SK-N-MC (cell line): Measurements from ENCODE around the gene DPYD.

Experiments used
- DNase-seq: peaks from one replicate; pipeline ENCODE4 v3.0.0-alpha.2; 2011; ENCODE audit warnings: low read depth, low spot score
- H3K27ac ChIP-seq: fragments of 200-600 bp; sonication (generic); 2 replicates; pipeline ENCODE4 v1.5.1; 2016; ENCODE audit warnings: mixed run types
- H3K36me3 ChIP-seq: fragments of 200-600 bp; sonication (generic); 2 replicates; pipeline ENCODE4 v1.6.1; 2017; ENCODE audit warnings: antibody characterized with exemption, low read length, mixed read lengths; ENCODE audit not compliant: insufficient read depth
- H3K4me3 ChIP-seq: fragments of 200-600 bp; sonication (generic); 2 replicates; pipeline ENCODE4 v1.5.1; 2016
- H3K9ac ChIP-seq: fragments of 200-600 bp; sonication (generic); 2 replicates; pipeline ENCODE4 v1.8.0; 2017; ENCODE audit warnings: mixed run types, mixed read lengths; ENCODE audit not compliant: insufficient read length
- H3K9me3 ChIP-seq: fragments of 200-600 bp; sonication (generic); 2 replicates; pipeline ENCODE4 v1.6.1; 2017; ENCODE audit warnings: low read depth, mild to moderate bottlenecking, antibody characterized with exemption, low read length, moderate library complexity, mixed read lengths
- EZH2 ChIP-seq: fragments of 200-600 bp; sonication (generic); IDR thresholded peaks from one replicate; pipeline ENCODE4 v1.6.1; 2017; ENCODE audit warnings: antibody characterized with exemption
- FOXP2 ChIP-seq: optimal IDR thresholded peaks from 2 replicates; pipeline ENCODE3; 2011; ENCODE audit warnings: mild to moderate bottlenecking, moderate library complexity; ENCODE audit not compliant: insufficient read depth; ENCODE audit errors: extremely low read length, control extremely low read depth
- POLR2AphosphoS5 ChIP-seq: IDR thresholded peaks from 2 replicates; pipeline ENCODE4 v1.6.1; 2012; ENCODE audit warnings: mild to moderate bottlenecking, low read depth, low read length, borderline replicate concordance

The DPYD gene

GRCh38 chr1:97338347-97338746 lies 582.5 kb downstream of the DPYD start:
- no peak for DNase-seq
- no peaks in the 10 kb centered on the region for H3K36me3 ChIP-seq
- no peak for TF ChIP-seq FOXP2
- no peak overlapping the region for H3K9ac ChIP-seq
- H3K27ac ChIP-seq: no peak overlapping the region
- no peaks in the 10 kb centered on the region for H3K9me3 ChIP-seq
- H3K4me3 ChIP-seq: no peak overlapping the region

- Histone ChIP-seq H3K27ac (no peak overlapping the region), H3K36me3 (no peaks in the 10 kb centered on the region), H3K9me3 (no peaks in the 10 kb centered on the region), H3K4me3 (no peak overlapping the region), H3K9ac (no peak overlapping the region)
- DNase-seq: no peak
- TF ChIP-seq FOXP2 (no peak), POLR2AphosphoS5 (no peak), EZH2 (no peak)
These were observed 583.4 kb downstream of the DPYD start for GRCh38 chr1:97337250-97338030.

- Histone ChIP-seq H3K4me3 (no peak overlapping the region), H3K27ac (peak overlapping the region; percentile 23; the same call in 1 of the 2 replicates), H3K9ac (no peak overlapping the region), H3K36me3 (no peaks in the 10 kb centered on the region), H3K9me3 (no peaks in the 10 kb centered on the region)
- TF ChIP-seq FOXP2 (no peak), POLR2AphosphoS5 (no peak), EZH2 (no peak)
- no peak for DNase-seq
These were observed 586.4 kb downstream of the DPYD start for GRCh38 chr1:97334454-97334853.

GRCh38 chr1:97332716-97333115 lies 588.1 kb downstream of the DPYD start:
- H3K9me3 ChIP-seq: no peaks in the 10 kb centered on the region

GRCh38 chr1:97331165-97331564 lies 589.7 kb downstream of the DPYD start:
- H3K4me3 ChIP-seq: no peak overlapping the region
- DNase-seq: no peak
- H3K9ac ChIP-seq: no peak overlapping the region
- H3K36me3 ChIP-seq: no peaks in the 10 kb centered on the region
- H3K9me3 ChIP-seq: no peaks in the 10 kb centered on the region
- TF ChIP-seq FOXP2 (no peak), EZH2 (no peak), POLR2AphosphoS5 (no peak)
- no peak overlapping the region for H3K27ac ChIP-seq

More at GRCh38 chr1:97332716-97333115, 588.1 kb downstream of the DPYD start:
- Histone ChIP-seq H3K9ac (no peak overlapping the region), H3K4me3 (no peak overlapping the region), H3K36me3 (no peaks in the 10 kb centered on the region), H3K27ac (no peak overlapping the region)
- DNase-seq: no peak
- TF ChIP-seq FOXP2 (no peak), POLR2AphosphoS5 (no peak), EZH2 (no peak)

GRCh38 chr1:97314685-97315084 lies 606.1 kb downstream of the DPYD start:
- Histone ChIP-seq H3K9me3 (no peaks in the 10 kb centered on the region), H3K27ac (no peak overlapping the region), H3K36me3 (no peaks in the 10 kb centered on the region), H3K4me3 (no peak overlapping the region), H3K9ac (no peak overlapping the region)
- TF ChIP-seq EZH2 (no peak), POLR2AphosphoS5 (no peak), FOXP2 (no peak)
- DNase-seq: no peak

GRCh38 chr1:97308131-97308530 lies 612.7 kb downstream of the DPYD start:
- no peaks in the 10 kb centered on the region for H3K9me3 ChIP-seq
- H3K27ac ChIP-seq: no peak overlapping the region
- no peak for TF ChIP-seq POLR2AphosphoS5
- no peak for TF ChIP-seq FOXP2
- TF ChIP-seq EZH2: no peak
- no peak for DNase-seq
- H3K9ac ChIP-seq: no peak overlapping the region
- no peak overlapping the region for H3K4me3 ChIP-seq
- H3K36me3 ChIP-seq: no peaks in the 10 kb centered on the region

GRCh38 chr1:97307568-97307967 lies 613.3 kb downstream of the DPYD start:
- Histone ChIP-seq H3K27ac (no peak overlapping the region), H3K36me3 (no peaks in the 10 kb centered on the region), H3K4me3 (no peak overlapping the region), H3K9ac (no peak overlapping the region), H3K9me3 (no peaks in the 10 kb centered on the region)
- TF ChIP-seq POLR2AphosphoS5: no peak
- TF ChIP-seq EZH2: no peak
- TF ChIP-seq FOXP2: no peak
- no peak for DNase-seq

- H3K36me3 ChIP-seq: no peaks in the 10 kb centered on the region
- DNase-seq: no peak
- no peak overlapping the region for H3K27ac ChIP-seq
- TF ChIP-seq EZH2: no peak
- TF ChIP-seq FOXP2: no peak
- TF ChIP-seq POLR2AphosphoS5: no peak
- H3K9me3 ChIP-seq: no peaks in the 10 kb centered on the region
- H3K4me3 ChIP-seq: no peak overlapping the region
- H3K9ac ChIP-seq: no peak overlapping the region
These were observed 613.7 kb downstream of the DPYD start for GRCh38 chr1:97307151-97307550.
